Endothelial cell of umbilical vein (primary cell): ENCODE results near the gene RSPH6A. TPM values are rescaled to one million over a fixed set of nuclear protein-coding genes. Genes with fewer than 3 reads are reported as not detected.

Source experiments
- BruUV-seq: library from RNA; stranded (reverse); fragments of 400-500 nt; replicated peaks from 2 replicates; lab custom pipeline; 2021; lab: Mats Ljungman, UMichigan
- CTCF ChIA-PET: fragments of 300-600, 350-600 bp; sonication (Branson Sonifier 250); formaldehyde crosslinking; loops from one replicate; lab custom pipeline; 2021; ENCODE audit warnings: antibody characterized with exemption, inconsistent platforms; lab: Charles Lee
- POLR2A ChIA-PET: fragments of 300-600, 350-600 bp; sonication (Branson Sonifier 250); formaldehyde crosslinking; loops from one replicate; lab custom pipeline; 2021; ENCODE audit warnings: antibody characterized with exemption, inconsistent platforms; lab: Charles Lee
- DNase-seq: peaks from one replicate; pipeline ENCODE4 v3.0.0-alpha.2; 2011; ENCODE audit warnings: low read depth, low spot score
- FAIRE-seq: peaks from 2 replicates; lab custom pipeline; 2011; peaks lifted over from hg19 to GRCh38; lab: Jason Lieb, UNC
- H2AFZ ChIP-seq: 2 replicates; pipeline ENCODE4 v1.6.0; 2012; ENCODE audit warnings: low read depth, low read length, control low read depth, inconsistent platforms
- H3K27ac ChIP-seq: 2 replicates; pipeline ENCODE4 v1.5.1; 2011; ENCODE audit warnings: low read depth, mild to moderate bottlenecking, control low read depth, low read length, moderate library complexity; ENCODE audit not compliant: insufficient read depth
- H3K27me3 ChIP-seq, 2 experiments: 2 replicates each; pipeline versions ENCODE4 v1.6.0 to v1.6.1; 2011; ENCODE audit warnings: low read length in 2 of 2, mixed read lengths in 1 of 2; ENCODE audit not compliant: control insufficient read depth in 2 of 2, insufficient read depth in 2 of 2
- H3K36me3 ChIP-seq, 2 experiments: 2 replicates in 1 of 2; 3 replicates in 1 of 2; pipeline ENCODE4 v1.5.1; 2011; ENCODE audit warnings: low read length in 2 of 2, mild to moderate bottlenecking in 1 of 2, moderate library complexity in 1 of 2; ENCODE audit not compliant: control insufficient read depth in 2 of 2, insufficient read depth in 2 of 2; ENCODE audit errors: extremely low read depth in 1 of 2
- H3K4me1 ChIP-seq: 3 replicates; pipeline ENCODE4 v1.5.1; 2011; ENCODE audit warnings: mild to moderate bottlenecking, low read length; ENCODE audit not compliant: control insufficient read depth, insufficient read depth; ENCODE audit errors: extremely low read depth
- H3K4me2 ChIP-seq: 2 replicates; pipeline ENCODE4 v1.6.1; 2011; ENCODE audit warnings: low read length, control low read depth, mixed read lengths; ENCODE audit not compliant: insufficient read depth
- H3K4me3 ChIP-seq, 3 experiments: fragments of 200-600 bp in 1 of 3; sonication (generic), shearing (Covaris generic) in 1 of 3; replicated peaks in 1 of 3; 2 replicates each; pipeline ENCODE4 v1.5.1; 2011 to 2016; ENCODE audit warnings: control low read depth in 3 of 3, low read length in 3 of 3, mild to moderate bottlenecking in 2 of 3, inconsistent platforms in 1 of 3, low read depth in 1 of 3, moderate library complexity in 1 of 3; ENCODE audit not compliant: insufficient read depth in 1 of 3
- H3K79me2 ChIP-seq: 2 replicates; pipeline ENCODE4 v1.6.0; 2012; ENCODE audit warnings: low read length, inconsistent platforms; ENCODE audit not compliant: control insufficient read depth, insufficient read depth
- H3K9ac ChIP-seq: replicated peaks from 2 replicates; pipeline ENCODE3; 2011; ENCODE audit warnings: low read length, control low read depth; ENCODE audit not compliant: insufficient read depth; ENCODE audit errors: extremely low read depth
- H3K9me1 ChIP-seq: replicated peaks from 3 replicates; pipeline ENCODE4 v1.6.0; 2011; ENCODE audit warnings: mild to moderate bottlenecking, low read length; ENCODE audit not compliant: control insufficient read depth, insufficient read depth; ENCODE audit errors: extremely low read depth
- H3K9me3 ChIP-seq: replicated peaks from 2 replicates; pipeline ENCODE4 v1.5.1; 2012; ENCODE audit warnings: low read length, inconsistent platforms; ENCODE audit not compliant: control insufficient read depth, insufficient read depth
- H4K20me1 ChIP-seq: replicated peaks from 2 replicates; pipeline ENCODE3; 2011; ENCODE audit warnings: mild to moderate bottlenecking, low read length; ENCODE audit not compliant: control insufficient read depth, insufficient read depth; ENCODE audit errors: extremely low read depth
- CTCF ChIP-seq, 2 donors: IDR thresholded peaks; 1 replicate in 1 of 2; 2 replicates in 1 of 2; pipeline ENCODE4 v1.5.1; 2011; ENCODE audit warnings: low read length in 2 of 2, mild to moderate bottlenecking in 2 of 2, moderate library complexity in 2 of 2, control low read depth in 1 of 2, inconsistent platforms in 1 of 2, low read depth in 1 of 2; ENCODE audit not compliant: insufficient read depth in 1 of 2; ENCODE audit errors: extremely low read depth in 1 of 2
- EZH2 ChIP-seq: IDR thresholded peaks from 2 replicates; pipeline ENCODE4 v1.6.1; 2012; ENCODE audit warnings: borderline replicate concordance, low read depth, mild to moderate bottlenecking, moderate library complexity, low read length, inconsistent platforms; ENCODE audit not compliant: severe bottlenecking
- FOS ChIP-seq: IDR thresholded peaks from 2 replicates; pipeline ENCODE4 v1.6.1; 2011; ENCODE audit warnings: mild to moderate bottlenecking, low read length, moderate library complexity, borderline replicate concordance; ENCODE audit not compliant: insufficient read depth
- GATA2 ChIP-seq: IDR thresholded peaks from 2 replicates; pipeline ENCODE4 v1.7.0; 2011; ENCODE audit warnings: low read depth, mild to moderate bottlenecking, moderate library complexity, mixed read lengths, low read length; ENCODE audit not compliant: insufficient read length, insufficient read depth
- JUN ChIP-seq: IDR thresholded peaks from 2 replicates; pipeline ENCODE4 v1.6.1; 2011; ENCODE audit warnings: borderline replicate concordance, low read depth; ENCODE audit not compliant: insufficient read length, insufficient read depth
- MAX ChIP-seq: IDR thresholded peaks from 2 replicates; pipeline ENCODE4 v1.6.1; 2011; ENCODE audit not compliant: insufficient read depth, insufficient read length
- MYC ChIP-seq: IDR thresholded peaks from one replicate; pipeline ENCODE4 v1.6.1; 2011; ENCODE audit warnings: mild to moderate bottlenecking, low read depth, low read length
- POLR2A ChIP-seq: IDR thresholded peaks from 2 replicates; pipeline ENCODE4 v1.6.1; 2012; ENCODE audit warnings: low read depth, mild to moderate bottlenecking, control low read depth, low read length
- POLR2AphosphoS5 ChIP-seq: IDR thresholded peaks from 2 replicates; pipeline ENCODE4 v1.6.1; 2012; ENCODE audit warnings: low read depth, mild to moderate bottlenecking, control low read depth, low read length, moderate library complexity; ENCODE audit not compliant: insufficient read depth
- dilution Hi-C: fragments of 300-500 bp; cut with MboI; formaldehyde crosslinking; loops from one replicate; pipeline ENCODE4 v1.15.0; 2019; ENCODE audit warnings: low sequenced_read_pairs; ENCODE audit not compliant: extremely low pct_ligation_motif_present
- intact Hi-C: fragments of 100-400 bp; cut with micrococcal nuclease; formaldehyde crosslinking; loops from one replicate; pipeline ENCODE4 v1.10.0; 2022
- polyA plus RNA-seq, 4 experiments: library from polyadenylated mRNA; depleted of rRNA in 3 of 4; stranded (reverse) in 3 of 4; unstranded in 1 of 4; fragments of >200 nt; gene quantifications; 2 replicates each; pipeline versions ENCODE4 v1.2.1 to v1.2.3, GENCODE V29; 2011 to 2012; ENCODE audit warnings: missing spikeins in 1 of 4
- total RNA-seq: library from RNA; stranded (reverse); gene quantifications from 2 replicates; pipeline ENCODE4 v1.2.3, GENCODE V29; 2021

RSPH6A gene
- total and polyA plus RNA-seq, 2 donors (not counting 3 experiments of a cell fraction or from before 2014, with no cell fraction given): 0.03 to 0.62 TPM

- no peak overlapping the region for H3K4me3 ChIP-seq
- H3K79me2 ChIP-seq: no peaks in the 10 kb centered on the region
- H3K9me1 ChIP-seq: no peaks in the 10 kb centered on the region
- H3K9me3 ChIP-seq: no peaks in the 10 kb centered on the region
- POLR2A ChIA-PET: no interaction called here
- CTCF ChIA-PET: interaction anchor here (1.3 kb wide), 1 partner anchor 25 kb away, joined by 4 read pairs; no protein-coding TSS in a partner anchor
- DNase-seq (no peak), FAIRE-seq (no peak)
- BruUV-seq: no TSS peak
- H3K36me3 ChIP-seq: peaks cover 30 to 33% of the 10 kb centered on the region in 2 experiments
- no peaks in the 10 kb centered on the region for H4K20me1 ChIP-seq
- H3K27me3 ChIP-seq: no peaks in the 10 kb centered on the region
- no peak overlapping the region for H2AFZ ChIP-seq
- no peak for TF ChIP-seq FOS
- TF ChIP-seq MYC: no peak
- no peak for TF ChIP-seq POLR2AphosphoS5
- no peak for TF ChIP-seq POLR2A
- TF ChIP-seq GATA2: no peak
- TF ChIP-seq JUN: no peak
- no peak for TF ChIP-seq CTCF (IDR thresholded peaks at IDR 0.05; ENCODE audit: extremely low read depth in 1 of 2, insufficient read depth in 1 of 2, low read depth in 1 of 2, low read length in 2 of 2)
- TF ChIP-seq EZH2: no peak
- TF ChIP-seq MAX: no peak
- intact Hi-C loops: no loop called here
- H3K4me2 ChIP-seq: no peak overlapping the region
- H3K4me1 ChIP-seq: no peaks in the 10 kb centered on the region
- H3K27ac ChIP-seq: no peak overlapping the region
- H3K9ac ChIP-seq: no peak overlapping the region
- dilution Hi-C loops: no loop called here
Measured at GRCh38 chr19:45842198-45842597, 27.1 kb upstream of the RSPH6A start.
